Fibroblast of lung (primary cell): Measurements from ENCODE around the gene SLC35E1. TPM values are rescaled to one million over a fixed set of nuclear protein-coding genes. Genes with fewer than 3 reads are reported as not detected.

Experiments
- DNase-seq, 2 donors: peaks; one replicate each; pipeline versions ENCODE4 v3.0.0 to v3.0.0-alpha.2; 2010; ENCODE audit warnings: low read depth in 2 of 2
- H2AFZ ChIP-seq: 2 replicates; pipeline ENCODE4 v1.5.1; 2012; ENCODE audit warnings: low read length, control low read depth, inconsistent platforms
- H3K27ac ChIP-seq: 2 replicates; pipeline ENCODE4 v1.5.1; 2011; ENCODE audit warnings: low read length, control low read depth; ENCODE audit not compliant: insufficient read depth
- H3K27me3 ChIP-seq: 2 replicates; pipeline ENCODE4 v1.5.1; 2011; ENCODE audit warnings: mild to moderate bottlenecking, low read length; ENCODE audit not compliant: control insufficient read depth, insufficient read depth
- H3K36me3 ChIP-seq: 2 replicates; pipeline ENCODE4 v1.5.1; 2011; ENCODE audit warnings: low read length; ENCODE audit not compliant: control insufficient read depth, insufficient read depth
- H3K4me1 ChIP-seq: 2 replicates; pipeline ENCODE4 v1.5.1; 2011; ENCODE audit warnings: low read length; ENCODE audit not compliant: control insufficient read depth, insufficient read depth; ENCODE audit errors: extremely low read depth
- H3K4me2 ChIP-seq: 2 replicates; pipeline ENCODE4 v1.5.1; 2011; ENCODE audit warnings: low read length, control low read depth; ENCODE audit not compliant: insufficient read depth; ENCODE audit errors: extremely low read depth
- H3K4me3 ChIP-seq, 4 experiments: fragments of 200-600 bp in 1 of 4; sonication (generic) in 1 of 4; replicated peaks in 1 of 4; 2 replicates each; pipeline ENCODE4 v1.5.1; 2011 to 2016; ENCODE audit warnings: low read length in 4 of 4, low read depth in 3 of 4, mild to moderate bottlenecking in 3 of 4, control low read depth in 2 of 4, inconsistent platforms in 1 of 4, mixed read lengths in 1 of 4; ENCODE audit not compliant: insufficient read depth in 1 of 4; ENCODE audit errors: control extremely low read depth in 1 of 4
- H3K79me2 ChIP-seq: 2 replicates; pipeline ENCODE4 v1.5.1; 2012; ENCODE audit warnings: mild to moderate bottlenecking, low read length, inconsistent platforms; ENCODE audit not compliant: control insufficient read depth, insufficient read depth
- H3K9ac ChIP-seq: 2 replicates; pipeline ENCODE4 v1.5.1; 2011; ENCODE audit warnings: mild to moderate bottlenecking, low read length, control low read depth; ENCODE audit not compliant: insufficient read depth
- H3K9me3 ChIP-seq: 2 replicates; pipeline ENCODE4 v1.5.1; 2012; ENCODE audit warnings: low read depth, low read length; ENCODE audit not compliant: control insufficient read depth, insufficient read depth
- H4K20me1 ChIP-seq: 2 replicates; pipeline ENCODE4 v1.5.1; 2011; ENCODE audit warnings: low read length; ENCODE audit not compliant: control insufficient read depth, insufficient read depth; ENCODE audit errors: extremely low read depth
- EZH2 ChIP-seq: IDR thresholded peaks from 2 replicates; pipeline ENCODE4 v1.5.1; 2012; ENCODE audit warnings: low read length, control low read depth, mild to moderate bottlenecking; ENCODE audit errors: missing control alignments
- polyA plus RNA-seq, 2 donors: library from polyadenylated mRNA; depleted of rRNA in 1 of 2; stranded (reverse) in 1 of 2; unstranded in 1 of 2; fragments of >200 nt; gene quantifications; 2 replicates each; pipeline ENCODE4 v1.2.1, GENCODE V29; 2011 to 2012; ENCODE audit warnings: missing spikeins in 1 of 2
- total RNA-seq: library from RNA; depleted of rRNA; stranded (reverse); fragments of >200 nt; gene quantifications from 2 replicates; pipeline ENCODE4 v1.2.1, GENCODE V29; 2014
- TF ChIP-seq, protein P1 (sequence below), 2 donors: IDR thresholded peaks in 1 of 2; conservative IDR thresholded peaks in 1 of 2; 1 replicate in 1 of 2; 2 replicates in 1 of 2; pipeline ENCODE4 v1.5.1; 2011 to 2012; ENCODE audit warnings: low read length in 2 of 2, control low read depth in 1 of 2, inconsistent platforms in 1 of 2, low read depth in 1 of 2, mild to moderate bottlenecking in 1 of 2

SLC35E1 gene
- total and polyA plus RNA-seq, 2 donors (not counting 1 experiment from before 2014, with no cell fraction given): 19.0 to 36.1 TPM

DNA sequence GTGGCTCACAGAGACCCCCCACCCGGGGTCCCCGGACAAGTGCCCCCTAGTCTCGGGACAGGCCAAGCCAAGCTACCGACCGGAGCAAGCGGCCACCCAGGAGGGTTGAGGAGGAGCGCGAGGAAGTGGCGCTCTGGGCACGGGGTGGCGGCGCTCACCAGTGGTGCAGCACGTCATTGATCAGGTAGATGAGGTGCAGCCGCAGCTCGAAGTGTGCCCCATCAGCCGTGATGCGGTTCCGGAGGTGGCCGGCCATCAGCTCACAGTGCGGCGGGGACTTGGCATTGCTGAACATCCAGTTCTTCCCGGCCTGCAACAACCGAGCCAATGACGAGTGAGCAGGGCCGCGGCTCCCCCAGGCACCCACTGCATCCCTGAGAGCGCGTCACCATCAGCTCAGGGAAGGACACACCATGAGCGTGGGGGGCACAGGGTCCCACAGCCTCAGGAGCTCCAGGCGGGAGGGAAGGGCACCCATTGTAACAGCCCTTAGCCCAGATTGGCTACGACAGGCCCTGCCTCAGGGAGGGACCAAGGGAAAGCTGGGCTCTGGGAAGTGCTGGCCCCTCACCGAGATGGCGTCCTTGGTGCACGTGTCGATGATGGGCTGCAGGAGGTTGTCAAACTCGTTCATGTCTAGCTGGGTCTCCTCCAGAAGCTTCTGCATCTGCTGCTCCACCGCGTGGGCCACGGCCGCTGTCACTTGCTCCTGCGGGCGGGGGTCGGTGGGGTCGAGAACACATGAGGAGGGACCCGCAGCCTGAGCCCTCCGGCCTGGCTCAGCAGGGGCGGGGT, 39.6 kb downstream of the SLC35E1 start:
- Histone ChIP-seq H3K4me3 (no peak overlapping the region), H3K4me2 (no peak overlapping the region), H4K20me1 (no peaks in the 10 kb centered on the region), H3K9ac (no peak overlapping the region), H3K4me1 (no peaks in the 10 kb centered on the region), H3K79me2 (peaks cover 19% of the 10 kb centered on the region), H3K27ac (no peak overlapping the region), H3K9me3 (no peaks in the 10 kb centered on the region), H3K36me3 (peaks cover 38% of the 10 kb centered on the region), H2AFZ (no peak overlapping the region), H3K27me3 (no peaks in the 10 kb centered on the region)
- TF ChIP-seq EZH2: no peak
- TF ChIP-seq, protein P1, sequence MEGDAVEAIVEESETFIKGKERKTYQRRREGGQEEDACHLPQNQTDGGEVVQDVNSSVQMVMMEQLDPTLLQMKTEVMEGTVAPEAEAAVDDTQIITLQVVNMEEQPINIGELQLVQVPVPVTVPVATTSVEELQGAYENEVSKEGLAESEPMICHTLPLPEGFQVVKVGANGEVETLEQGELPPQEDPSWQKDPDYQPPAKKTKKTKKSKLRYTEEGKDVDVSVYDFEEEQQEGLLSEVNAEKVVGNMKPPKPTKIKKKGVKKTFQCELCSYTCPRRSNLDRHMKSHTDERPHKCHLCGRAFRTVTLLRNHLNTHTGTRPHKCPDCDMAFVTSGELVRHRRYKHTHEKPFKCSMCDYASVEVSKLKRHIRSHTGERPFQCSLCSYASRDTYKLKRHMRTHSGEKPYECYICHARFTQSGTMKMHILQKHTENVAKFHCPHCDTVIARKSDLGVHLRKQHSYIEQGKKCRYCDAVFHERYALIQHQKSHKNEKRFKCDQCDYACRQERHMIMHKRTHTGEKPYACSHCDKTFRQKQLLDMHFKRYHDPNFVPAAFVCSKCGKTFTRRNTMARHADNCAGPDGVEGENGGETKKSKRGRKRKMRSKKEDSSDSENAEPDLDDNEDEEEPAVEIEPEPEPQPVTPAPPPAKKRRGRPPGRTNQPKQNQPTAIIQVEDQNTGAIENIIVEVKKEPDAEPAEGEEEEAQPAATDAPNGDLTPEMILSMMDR (conservative IDR thresholded peaks at IDR 0.05 in 1 of 2, IDR thresholded peaks at IDR 0.05 in 1 of 2; ENCODE audit: low read depth in 1 of 2, low read length in 2 of 2): no peak
- DNase-seq: no peak

DNA sequence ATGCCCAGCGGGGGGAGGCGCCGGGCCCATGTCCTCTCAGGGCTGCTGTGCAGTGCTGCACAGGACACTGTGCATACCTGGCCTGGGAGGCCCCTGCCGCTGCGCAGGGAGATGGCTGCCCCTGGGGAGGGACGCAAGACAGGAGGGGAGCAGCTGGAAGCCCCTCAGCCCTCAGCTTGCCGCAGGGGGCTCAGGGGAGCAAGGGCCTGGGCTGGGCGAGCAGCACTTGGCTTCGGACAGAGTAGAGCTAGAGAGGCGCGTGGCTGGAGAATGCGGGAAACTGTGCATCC, 40.9 kb downstream of the SLC35E1 start:
- Histone ChIP-seq H2AFZ (no peak overlapping the region), H3K4me3 (no peak overlapping the region), H4K20me1 (no peaks in the 10 kb centered on the region), H3K4me2 (no peak overlapping the region), H3K27me3 (no peaks in the 10 kb centered on the region), H3K4me1 (no peaks in the 10 kb centered on the region), H3K36me3 (peaks cover 42% of the 10 kb centered on the region), H3K9ac (no peak overlapping the region), H3K9me3 (no peaks in the 10 kb centered on the region), H3K27ac (no peak overlapping the region), H3K79me2 (peaks cover 9% of the 10 kb centered on the region)
- DNase-seq: no peak
- TF ChIP-seq, protein P1 (conservative IDR thresholded peaks at IDR 0.05 in 1 of 2, IDR thresholded peaks at IDR 0.05 in 1 of 2; ENCODE audit: low read depth in 1 of 2, low read length in 2 of 2): no peak
- no peak for TF ChIP-seq EZH2

DNA sequence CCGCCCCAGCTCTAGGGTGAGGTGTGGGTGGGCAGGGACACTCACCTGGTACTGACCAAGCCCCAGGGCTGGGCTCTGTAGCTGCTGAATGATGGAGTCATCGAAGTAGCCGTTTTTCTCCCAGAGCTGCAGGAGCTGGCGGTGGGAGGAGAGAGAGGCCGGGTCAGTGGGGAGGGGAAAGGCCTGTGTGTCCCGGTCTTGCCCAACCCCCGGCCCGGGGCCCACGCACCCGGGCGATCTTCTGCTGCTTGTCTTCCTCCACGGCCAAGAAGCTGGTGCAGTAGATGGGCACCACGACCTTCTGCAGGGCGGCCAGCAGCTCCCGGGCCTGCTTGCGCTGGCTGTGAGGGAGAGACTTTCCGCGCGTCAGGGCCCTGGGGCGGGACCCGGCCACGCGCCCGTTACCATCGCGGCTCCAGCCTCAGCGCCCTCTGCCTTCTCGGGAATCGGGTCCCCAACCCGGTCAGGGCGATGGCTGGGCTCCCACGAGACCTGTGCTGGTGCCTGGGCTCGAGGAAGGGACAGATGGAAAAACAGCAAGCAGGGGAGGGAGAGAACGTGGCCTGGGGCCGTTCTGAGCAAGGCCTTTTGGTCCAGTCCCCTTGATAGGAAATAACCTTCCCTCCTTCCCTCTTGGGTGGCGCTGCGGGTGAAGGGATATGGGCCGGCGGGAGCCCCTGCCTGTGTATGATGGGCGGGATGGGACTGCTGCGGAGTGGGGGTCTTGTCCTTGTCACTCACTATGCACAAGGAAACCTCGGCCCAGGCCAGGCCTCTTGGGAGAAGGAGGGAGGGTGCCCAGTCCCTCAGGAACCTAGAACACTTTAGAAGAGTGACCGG, 41.5 kb downstream of the SLC35E1 start:
- Histone ChIP-seq H3K27ac (no peak overlapping the region), H3K79me2 (peaks cover 4% of the 10 kb centered on the region), H3K4me1 (no peaks in the 10 kb centered on the region), H3K27me3 (no peaks in the 10 kb centered on the region), H3K9ac (no peak overlapping the region), H2AFZ (no peak overlapping the region), H4K20me1 (no peaks in the 10 kb centered on the region), H3K4me3 (no peak overlapping the region), H3K36me3 (peaks cover 44% of the 10 kb centered on the region), H3K4me2 (no peak overlapping the region), H3K9me3 (no peaks in the 10 kb centered on the region)
- TF ChIP-seq, protein P1 (conservative IDR thresholded peaks at IDR 0.05 in 1 of 2, IDR thresholded peaks at IDR 0.05 in 1 of 2; ENCODE audit: low read depth in 1 of 2, low read length in 2 of 2): no peak
- TF ChIP-seq EZH2: no peak
- DNase-seq: no peak
